AG04450 (cell line): ENCODE data around the gene HOXC9. TPM values are rescaled to one million over a fixed set of nuclear protein-coding genes. Genes with fewer than 3 reads are reported as not detected.

ENCODE experiments used
- CTCF ChIA-PET: fragments of 300-600, 350-600 bp; formaldehyde crosslinking; extraction: SDS; loops from one replicate; lab custom pipeline; 2022; ENCODE audit warnings: antibody characterized with exemption, inconsistent platforms; lab: Charles Lee
- POLR2A ChIA-PET: fragments of 350-600 bp; formaldehyde crosslinking; extraction: SDS; loops from one replicate; lab custom pipeline; 2021; ENCODE audit warnings: antibody characterized with exemption, inconsistent platforms; lab: Yijun Ruan, JAX
- DNase-seq: peaks from one replicate; pipeline ENCODE4 v3.0.0-alpha.2; 2011; ENCODE audit warnings: low read depth, low spot score
- H3K27ac ChIP-seq: one replicate; pipeline ENCODE4 v1.5.1; 2012; ENCODE audit warnings: low read depth, low read length, control low read depth
- H3K27me3 ChIP-seq: one replicate; pipeline ENCODE4 v1.6.0; 2012; ENCODE audit warnings: low read length; ENCODE audit not compliant: control insufficient read depth, insufficient read depth
- H3K4me3 ChIP-seq: 2 replicates; pipeline ENCODE4 v1.5.1; 2011; ENCODE audit warnings: mild to moderate bottlenecking, low read depth, low read length, control low read depth
- H3K9me3 ChIP-seq: 2 replicates; pipeline ENCODE4 v1.5.1; 2012; ENCODE audit warnings: low read length; ENCODE audit not compliant: control insufficient read depth, insufficient read depth
- CTCF ChIP-seq: IDR thresholded peaks from 2 replicates; pipeline ENCODE4 v1.5.1; 2011; ENCODE audit warnings: low read depth, low read length, control low read depth, inconsistent platforms
- polyA plus RNA-seq: library from polyadenylated mRNA; depleted of rRNA; stranded (reverse); fragments of >200 nt; gene quantifications from 2 replicates; pipeline ENCODE4 v1.2.3, GENCODE V29; 2011

Gene HOXC9
- polyA plus RNA-seq, 1 experiment = not detected

- Histone ChIP-seq H3K4me3 (no peak overlapping the region), H3K27ac (no peak overlapping the region), H3K27me3 (peaks cover 97% of the 10 kb centered on the region), H3K9me3 (peaks cover 5% of the 10 kb centered on the region; the same call in 1 of the 2 replicates)
- ChIA-PET POLR2A (no interaction called here), CTCF (interaction anchor here (0.7 to 7.8 kb wide), 4 partner anchors 198 to 238 kb away, joined by 3 to 107 read pairs (median 6); no protein-coding TSS in a partner anchor)
- DNase-seq = no peak
- no peak for TF ChIP-seq CTCF
Observed at GRCh38 chr12:54002915-54003389, 3.0 kb downstream of the HOXC9 start.

- no peak for DNase-seq
- peaks cover 96% of the 10 kb centered on the region for H3K27me3 ChIP-seq
- CTCF ChIA-PET = interaction anchor here (0.7 to 7.8 kb wide), 4 partner anchors 196 to 239 kb away, joined by 3 to 163 read pairs (median 56); no protein-coding TSS in a partner anchor
- no peak for TF ChIP-seq CTCF
- H3K27ac ChIP-seq = no peak overlapping the region
- H3K9me3 ChIP-seq = peaks cover 5% of the 10 kb centered on the region; the same call in 1 of the 2 replicates
- POLR2A ChIA-PET = no interaction called here
- H3K4me3 ChIP-seq = no peak overlapping the region
Observed at GRCh38 chr12:54003625-54004024, 3.7 kb downstream of the HOXC9 start.

- DNase-seq = no peak
- 0 out of 2 replicates have a peak, but pooled peaks have one; percentile 15 for TF ChIP-seq CTCF
- Histone ChIP-seq H3K9me3 (peaks cover 7% of the 10 kb centered on the region; the same call in 1 of the 2 replicates), H3K4me3 (no peak overlapping the region), H3K27me3 (peaks cover 93% of the 10 kb centered on the region), H3K27ac (no peak overlapping the region)
- POLR2A ChIA-PET = no interaction called here
- CTCF ChIA-PET = interaction anchor here (0.8 to 7.8 kb wide), 5 partner anchors 9 to 235 kb away, joined by 3 to 163 read pairs (median 4); no protein-coding TSS in a partner anchor
Observed at GRCh38 chr12:54004063-54004840, 4.3 kb downstream of the HOXC9 start.

- H3K27me3 ChIP-seq = peaks cover 93% of the 10 kb centered on the region
- H3K27ac ChIP-seq = no peak overlapping the region
- H3K4me3 ChIP-seq = no peak overlapping the region
- ChIA-PET POLR2A (no interaction called here), CTCF (interaction anchor here (0.6 to 7.8 kb wide), 12 partner anchors 10 to 320 kb away, joined by 3 to 163 read pairs (median 6); partner anchors contain the start of gene COPZ1)
- H3K9me3 ChIP-seq = peaks cover 3% of the 10 kb centered on the region; the same call in 1 of the 2 replicates
- no peak for DNase-seq
- TF ChIP-seq CTCF = no peak
Observed at GRCh38 chr12:54004841-54005530, 5.0 kb downstream of the HOXC9 start.
